HG03064 (cell line): Measurements from ENCODE around the gene TEAD1.

ENCODE experiments used
- ATAC-seq: cut with Tn5 transposase; IDR thresholded peaks from one replicate; pipeline ENCODE4 v1.9.1; 2021; ENCODE audit warnings: low read depth; ENCODE audit not compliant: unreplicated experiment

Gene TEAD1

GRCh38 chr11:12731841-12732336 lies 57.7 kb downstream of the TEAD1 start:
- no peak for ATAC-seq

- no peak for ATAC-seq
Measured at GRCh38 chr11:12733091-12733490, 58.9 kb downstream of the TEAD1 start.

DNA sequence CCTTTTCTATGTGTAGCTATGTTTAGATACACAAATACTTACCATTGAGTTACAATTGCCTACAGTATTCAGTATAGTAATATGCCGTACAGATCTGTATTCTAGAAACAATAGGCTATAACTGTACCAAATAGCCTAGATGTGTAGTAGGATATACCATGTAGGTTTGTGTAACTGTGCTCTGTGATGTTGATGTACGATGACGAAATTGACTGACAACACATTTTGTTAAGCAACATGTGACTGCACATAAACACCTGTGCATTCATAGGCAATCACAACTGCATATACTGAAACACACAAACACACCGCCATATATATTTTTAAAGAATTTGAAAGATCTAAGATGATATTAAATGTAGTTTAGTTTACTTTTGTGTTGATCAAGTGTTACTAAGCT lies 60.4 kb downstream of the TEAD1 start:
- ATAC-seq, result no peak

GRCh38 chr11:12735262-12735661 lies 61.0 kb downstream of the TEAD1 start:
- ATAC-seq, result no peak

- no peak for ATAC-seq
Measured at GRCh38 chr11:12737024-12737423, 62.8 kb downstream of the TEAD1 start.

DNA sequence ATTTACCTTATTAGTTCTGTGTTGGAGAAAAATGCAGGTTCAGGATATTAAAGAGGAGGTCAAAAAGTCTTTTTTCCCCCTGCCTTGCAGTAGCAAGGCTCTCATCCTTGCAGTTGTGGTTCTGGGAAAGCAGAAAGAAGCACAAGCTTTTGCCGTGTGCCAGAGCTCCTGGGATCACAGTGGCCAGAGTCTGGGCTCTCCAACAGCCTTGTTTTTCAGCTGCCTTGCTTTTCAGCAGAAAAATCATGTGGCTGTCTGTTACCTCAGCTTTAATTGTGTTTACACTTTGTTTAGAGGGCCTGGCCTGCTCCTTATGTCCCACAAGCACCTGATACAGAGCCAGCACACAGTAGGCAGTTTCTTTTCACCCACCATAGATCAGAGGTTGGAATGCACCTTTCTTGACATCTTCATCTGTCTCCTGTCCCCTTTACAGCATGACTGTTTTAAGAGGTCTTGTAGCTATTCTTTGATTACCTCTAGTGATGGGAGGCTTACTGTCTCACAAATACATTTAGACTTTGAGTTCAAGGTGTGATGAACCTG lies 67.5 kb downstream of the TEAD1 start:
- no peak for ATAC-seq

DNA sequence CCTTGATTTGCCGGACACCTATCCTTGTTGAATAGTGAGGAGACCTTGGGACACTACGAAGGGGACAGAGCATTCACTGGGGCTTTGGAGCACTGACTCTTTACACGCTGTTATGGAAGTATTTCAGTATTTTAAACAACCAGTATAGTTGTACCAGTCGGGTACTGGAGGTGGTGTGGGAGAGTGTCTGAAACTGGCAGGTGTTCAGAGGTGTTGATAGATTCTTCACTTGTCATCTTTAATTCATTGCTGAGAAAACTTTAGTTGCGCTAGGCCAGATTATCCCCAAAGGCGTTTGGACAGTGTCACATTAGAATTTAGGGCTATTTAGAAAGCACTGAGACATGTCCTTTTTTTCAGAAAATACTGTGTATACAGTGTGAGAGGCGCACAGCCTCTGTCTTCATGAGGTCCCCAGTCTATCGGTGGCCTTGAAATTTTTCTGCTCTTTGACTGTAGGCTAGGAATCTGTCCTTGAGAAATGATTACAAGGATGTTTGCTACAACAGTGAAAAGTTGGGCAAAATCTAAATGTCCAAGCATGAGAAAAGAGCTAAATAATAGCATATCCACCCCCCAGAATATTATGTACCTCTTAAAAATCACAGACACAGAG lies 69.7 kb downstream of the TEAD1 start:
- no peak for ATAC-seq

GRCh38 chr11:12744826-12745502 lies 70.7 kb downstream of the TEAD1 start:
- no peak for ATAC-seq

- no peak for ATAC-seq
Measured at GRCh38 chr11:12745787-12746186, 71.6 kb downstream of the TEAD1 start.

GRCh38 chr11:12746593-12747097 lies 72.4 kb downstream of the TEAD1 start:
- no peak for ATAC-seq

DNA sequence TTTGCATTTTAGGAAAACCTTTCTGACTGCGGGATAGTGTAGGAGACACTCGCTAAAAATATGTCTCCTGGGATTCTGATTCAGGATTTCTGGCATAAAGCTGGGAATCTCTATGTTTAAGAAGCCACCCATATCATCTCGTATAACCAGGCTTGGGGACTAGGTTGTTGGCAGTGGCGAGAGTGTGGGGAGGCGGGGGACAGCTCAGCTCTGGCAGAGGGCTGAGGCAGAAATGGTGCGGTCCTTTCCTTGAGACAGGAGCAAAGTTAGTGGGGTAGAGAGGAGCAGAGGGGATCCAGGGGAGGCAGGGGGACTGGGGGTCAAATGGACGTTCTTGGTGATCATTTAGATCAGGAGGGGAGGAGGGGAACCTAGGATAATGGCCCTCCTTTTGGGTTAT lies 74.3 kb downstream of the TEAD1 start:
- no peak for ATAC-seq

DNA sequence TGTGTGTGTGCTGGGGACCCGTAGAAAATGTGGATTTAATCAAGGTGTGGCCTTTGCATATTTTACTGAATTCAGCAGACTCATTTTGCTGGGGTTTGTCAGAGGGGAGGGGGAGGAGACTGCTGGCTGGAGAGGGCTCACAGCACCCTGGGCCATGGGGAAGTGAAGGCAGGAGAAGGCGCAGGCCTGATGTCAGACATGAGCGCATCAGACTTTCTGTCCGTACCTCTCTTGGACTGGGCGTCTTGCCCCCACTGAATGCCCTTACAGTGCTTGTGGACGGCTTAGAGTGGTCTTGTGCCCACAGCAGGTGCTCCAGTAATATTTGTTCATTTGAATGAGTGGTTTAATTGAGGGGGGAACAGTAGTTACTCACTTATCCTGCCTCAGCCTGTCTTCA lies 75.2 kb downstream of the TEAD1 start:
- no peak for ATAC-seq

DNA sequence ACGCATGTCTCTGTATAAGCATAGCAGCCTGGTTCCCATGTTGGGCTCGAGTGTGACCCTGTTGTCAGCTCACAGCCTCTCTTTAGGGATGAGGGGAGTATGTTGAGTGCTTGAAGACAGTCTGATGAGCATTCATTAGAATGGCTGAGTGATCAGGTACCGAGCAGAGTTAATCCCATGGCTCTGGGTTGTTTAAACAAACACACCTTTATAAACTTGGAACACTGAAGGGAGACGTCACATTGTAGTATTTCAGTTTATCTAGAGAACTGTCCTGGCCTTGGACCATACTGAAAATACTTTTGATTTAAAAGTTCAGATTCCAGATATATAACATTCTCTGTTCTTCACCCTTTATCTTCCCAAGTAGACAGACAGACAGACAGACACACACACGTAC lies 76.0 kb downstream of the TEAD1 start:
- no peak for ATAC-seq

- no peak for ATAC-seq
Measured at GRCh38 chr11:12752868-12753524, 78.8 kb downstream of the TEAD1 start.

DNA sequence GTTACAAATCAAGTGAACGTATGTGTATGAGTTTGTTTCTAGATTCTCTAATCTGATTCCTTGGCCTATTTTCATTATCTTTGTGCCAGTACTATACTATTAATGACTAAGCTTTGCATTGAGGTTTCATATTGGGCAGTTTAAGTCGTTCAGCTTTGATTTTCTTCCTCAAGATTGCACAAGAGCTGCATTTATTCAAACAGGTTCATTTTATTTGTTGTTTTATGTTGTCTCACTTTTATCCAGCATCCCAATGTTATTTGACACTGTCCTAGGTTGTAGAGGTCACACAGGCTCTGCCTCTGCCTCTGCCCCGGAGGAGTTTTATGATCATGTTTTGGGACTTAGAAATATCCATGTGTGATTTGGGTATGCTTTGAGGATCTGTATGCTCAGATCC lies 79.8 kb downstream of the TEAD1 start:
- no peak for ATAC-seq

- no peak for ATAC-seq
Measured at GRCh38 chr11:12754582-12755234, 80.5 kb downstream of the TEAD1 start.

- ATAC-seq, result no peak
Measured at GRCh38 chr11:12755510-12756453, 81.6 kb downstream of the TEAD1 start.

DNA sequence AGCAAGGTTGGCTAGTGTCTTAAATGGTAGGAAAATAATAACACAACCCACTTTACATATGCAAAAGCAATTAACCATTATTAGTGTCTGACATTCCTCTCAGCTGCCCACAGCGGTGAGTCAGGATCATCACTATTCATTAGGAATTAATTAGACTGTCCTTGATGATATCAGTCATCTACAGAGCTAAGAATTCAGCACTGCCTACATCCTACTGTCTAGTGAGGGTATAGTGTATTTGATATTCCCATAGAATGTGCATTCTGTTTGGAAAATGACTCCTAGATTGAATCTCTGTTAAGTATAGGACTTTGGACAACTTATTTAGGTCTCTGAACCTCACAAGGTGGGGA lies 82.2 kb downstream of the TEAD1 start:
- no peak for ATAC-seq

- no peak for ATAC-seq
Measured at GRCh38 chr11:12756867-12757266, 82.6 kb downstream of the TEAD1 start.

DNA sequence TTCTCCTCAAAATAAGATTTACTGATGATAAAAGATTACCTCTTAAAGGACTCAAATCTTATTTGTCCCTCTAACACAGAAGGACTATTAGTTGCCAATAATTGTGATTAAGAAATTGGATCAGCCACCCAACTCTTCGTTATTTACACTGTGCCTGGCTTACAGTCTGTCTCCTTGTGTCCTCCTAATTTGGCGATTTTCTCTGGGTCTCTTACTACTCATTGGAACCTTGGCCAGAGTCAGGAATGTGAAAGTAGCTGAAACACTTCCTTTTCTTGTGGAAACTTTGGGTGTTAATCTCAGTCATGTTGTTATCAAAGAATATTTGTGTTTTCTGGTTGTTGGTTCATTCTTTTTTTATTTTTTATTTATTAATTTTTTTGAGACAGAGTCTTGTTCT lies 83.2 kb downstream of the TEAD1 start:
- ATAC-seq, result no peak
